Fibroblast of skin of left biceps (primary cell): Measurements from ENCODE around the gene ABRACL.

ENCODE experiments used
- DNase-seq, 2 experiments: peaks; one replicate each; pipeline ENCODE4 v3.0.0-alpha.2; 2013; ENCODE audit warnings: low read depth in 2 of 2

ABRACL gene

DNA sequence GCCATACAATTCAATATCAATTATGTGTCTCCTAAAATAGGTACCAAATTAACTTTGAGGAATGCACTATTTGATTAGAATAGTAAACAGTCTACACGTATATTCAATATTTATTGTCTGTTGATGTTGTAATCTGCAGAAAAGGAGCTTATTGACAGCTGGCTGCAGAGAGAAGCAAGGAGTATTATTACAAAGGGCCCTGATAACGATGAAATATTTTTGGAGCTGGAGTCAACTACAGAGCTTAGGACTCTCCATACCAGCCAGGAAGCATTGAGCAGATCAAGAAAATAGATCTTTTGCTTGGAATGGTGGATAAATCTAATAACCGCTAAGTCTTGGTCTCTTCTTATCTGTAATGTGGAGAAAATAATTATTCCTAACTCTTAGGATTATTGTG, 25.5 kb downstream of the ABRACL start:
- DNase-seq, result no peak

DNA sequence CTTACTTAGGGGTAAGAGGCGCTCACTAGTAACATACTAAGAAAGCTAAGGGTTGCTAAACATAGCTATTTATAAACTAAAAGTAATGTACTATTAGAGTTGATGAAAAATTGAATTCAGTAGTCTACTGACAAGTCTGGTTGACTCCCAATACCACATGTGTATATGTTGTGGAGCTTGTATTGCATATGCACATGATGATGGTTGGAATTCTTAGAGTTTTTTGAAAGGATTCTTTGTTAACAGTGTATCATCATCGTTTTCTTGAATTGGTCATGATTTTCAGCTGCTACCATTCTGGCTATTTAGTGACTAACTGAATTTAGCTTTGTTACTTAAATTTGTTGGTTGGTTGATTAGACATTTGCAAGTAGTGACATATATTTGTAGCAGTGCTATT, 27.2 kb downstream of the ABRACL start:
- DNase-seq, result no peak

DNA sequence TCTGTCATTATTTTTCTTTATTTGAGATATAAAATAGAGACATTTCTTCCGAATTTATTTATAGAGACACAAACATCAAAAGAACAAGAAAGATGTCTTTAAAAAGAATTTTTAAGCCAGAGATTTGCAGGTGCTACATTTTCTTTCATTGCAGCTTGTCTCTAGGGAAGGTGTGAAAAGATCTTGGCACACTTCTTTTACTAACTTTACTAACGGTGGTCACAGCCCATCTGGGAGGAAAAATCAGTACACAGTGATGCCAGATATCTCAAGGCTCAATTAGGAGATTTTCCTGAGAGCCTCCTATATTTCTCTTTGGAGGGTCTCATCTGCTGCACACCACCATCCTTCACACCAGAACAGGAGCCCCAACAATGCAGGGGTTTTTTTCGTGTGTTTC, 29.5 kb downstream of the ABRACL start:
- DNase-seq, result no peak

DNA sequence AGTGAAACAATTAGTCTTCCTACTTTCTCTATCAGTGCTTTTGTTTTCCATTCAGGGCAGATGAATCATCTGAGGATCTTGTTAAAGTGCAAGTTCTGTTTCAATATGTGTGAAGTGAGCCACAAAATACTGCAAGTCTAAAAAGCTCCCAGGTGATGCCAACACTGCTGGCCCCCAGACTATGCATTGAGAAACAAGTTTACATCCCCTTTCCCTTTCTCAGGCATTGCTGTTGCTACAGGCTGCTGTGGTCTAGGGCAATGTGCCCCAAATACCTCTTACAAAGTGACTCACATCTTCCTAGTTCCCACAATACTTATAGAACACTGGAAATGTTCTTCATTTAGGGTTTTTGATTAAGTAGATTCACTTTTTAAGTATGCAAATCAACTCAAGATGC, 31.8 kb downstream of the ABRACL start:
- peak; percentile 92 to 94 for DNase-seq

DNA sequence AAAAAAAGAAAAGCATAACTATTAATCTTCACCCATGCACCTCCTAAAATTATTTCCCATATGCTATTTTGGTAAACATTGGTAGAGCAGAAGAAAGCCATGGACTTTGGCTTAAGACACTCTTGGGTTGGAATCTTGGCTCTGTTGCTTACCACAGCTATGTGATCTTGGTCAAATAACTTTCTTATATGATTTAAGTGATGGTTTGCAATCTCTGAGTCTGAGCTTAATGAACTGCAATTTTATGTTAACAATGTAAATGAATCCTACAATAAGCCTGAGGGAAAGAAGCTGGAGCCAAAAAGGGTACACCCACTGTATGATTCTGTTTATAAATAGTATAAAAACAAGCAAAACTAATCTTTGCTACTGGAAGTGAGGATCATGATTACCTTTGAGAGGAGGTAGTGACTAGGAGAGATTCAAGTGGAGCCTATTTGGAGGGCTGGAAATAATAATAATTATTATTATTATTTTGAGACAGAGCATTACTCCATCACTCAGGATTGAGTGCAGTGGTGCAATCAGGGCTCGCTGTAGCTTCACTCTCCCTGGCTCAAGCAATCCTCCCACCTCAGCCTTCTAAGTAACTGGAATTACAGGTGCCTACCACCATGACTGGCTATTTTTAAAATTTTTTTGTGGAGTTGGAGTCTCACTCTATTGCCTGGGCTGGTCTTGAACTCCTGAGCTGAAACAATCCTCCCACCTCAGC, 34.5 kb downstream of the ABRACL start:
- peak; percentile 43 to 46 for DNase-seq

DNA sequence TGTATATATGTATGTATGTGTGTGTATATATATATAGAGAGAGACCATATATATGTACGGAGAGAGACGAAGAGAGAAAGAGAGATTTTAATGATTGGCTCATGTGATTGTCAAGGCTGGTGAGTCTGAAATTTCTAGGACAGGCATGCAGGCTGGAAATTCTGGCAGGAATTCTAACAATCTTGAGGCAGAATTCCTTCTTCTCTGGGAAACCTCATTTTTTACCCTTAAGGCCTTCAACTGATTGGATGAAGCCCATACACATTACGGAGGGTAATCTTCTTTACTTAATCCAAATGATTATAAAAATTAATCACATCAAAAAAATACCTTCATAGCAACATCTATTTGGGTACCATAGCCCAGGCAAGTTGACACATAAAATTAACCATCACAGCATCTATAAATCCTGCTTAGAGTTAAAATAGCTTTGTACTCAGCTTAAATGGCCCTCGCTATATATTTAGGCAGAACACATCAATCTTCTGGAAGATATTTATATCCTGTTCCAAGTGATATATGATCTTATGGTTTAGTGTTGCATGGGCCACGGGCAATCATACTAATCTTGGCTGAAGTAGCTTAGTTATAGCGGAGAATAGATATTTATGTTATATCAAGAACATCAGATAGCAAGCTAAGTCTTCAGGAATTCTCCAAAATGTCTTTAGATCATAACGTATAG, 36.6 kb downstream of the ABRACL start:
- no peak for DNase-seq

DNA sequence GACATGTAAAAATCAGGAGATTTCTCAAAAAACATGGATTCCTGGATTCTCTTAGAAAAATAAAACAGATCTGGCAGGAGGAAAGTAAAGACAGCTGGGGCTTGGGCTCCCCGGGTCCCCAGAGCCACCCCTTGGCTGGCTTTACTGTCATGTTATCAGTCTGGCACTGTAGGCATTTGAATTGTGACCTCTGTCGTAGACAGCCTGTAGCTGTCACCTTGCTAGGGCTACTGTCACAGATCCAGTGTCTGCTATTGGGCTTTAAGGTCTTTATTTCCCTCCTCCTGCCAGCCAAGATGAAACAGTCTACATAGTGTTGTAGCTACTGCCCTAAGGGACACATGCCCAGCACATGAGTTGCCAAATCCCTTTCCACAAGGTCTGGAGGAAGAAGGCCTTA, 37.5 kb downstream of the ABRACL start:
- DNase-seq, result no peak

DNA sequence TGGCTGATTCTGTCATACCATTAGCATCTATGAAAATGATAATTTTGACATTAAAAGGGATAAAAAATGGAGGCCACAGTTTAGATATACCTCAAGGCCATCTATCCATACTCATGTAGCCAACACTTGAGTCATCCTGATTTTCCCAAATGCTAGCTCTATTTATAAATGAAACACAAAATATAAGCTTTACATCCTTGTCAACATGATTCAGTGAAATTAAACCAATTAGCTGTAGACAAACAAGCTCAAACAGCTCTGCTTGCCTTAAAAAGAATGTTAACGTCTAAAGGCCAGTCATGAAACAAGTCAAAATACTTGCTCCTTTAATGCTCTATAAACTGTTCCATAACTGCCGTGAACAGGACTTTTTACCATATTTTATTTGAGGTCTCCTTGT, 40.3 kb downstream of the ABRACL start:
- DNase-seq, result no peak

DNA sequence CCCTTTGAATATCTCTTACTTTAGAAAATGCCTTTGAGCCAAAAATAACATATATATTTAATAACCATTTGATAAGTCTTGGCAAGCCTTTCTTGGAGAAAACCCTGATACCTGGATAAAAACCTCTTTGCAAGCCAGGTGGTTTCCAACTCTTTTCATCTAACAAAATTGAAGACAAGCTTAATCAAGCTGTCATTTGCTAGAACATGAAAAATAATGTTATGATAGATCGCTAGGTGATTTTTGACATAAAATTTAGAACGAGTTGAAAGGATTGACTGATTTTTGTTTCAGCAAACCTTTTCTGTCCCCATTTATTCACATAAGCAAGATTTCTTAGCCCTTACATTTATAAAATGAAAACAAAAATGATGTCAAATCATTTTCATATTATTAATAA, 44.6 kb downstream of the ABRACL start:
- no peak for DNase-seq

DNA sequence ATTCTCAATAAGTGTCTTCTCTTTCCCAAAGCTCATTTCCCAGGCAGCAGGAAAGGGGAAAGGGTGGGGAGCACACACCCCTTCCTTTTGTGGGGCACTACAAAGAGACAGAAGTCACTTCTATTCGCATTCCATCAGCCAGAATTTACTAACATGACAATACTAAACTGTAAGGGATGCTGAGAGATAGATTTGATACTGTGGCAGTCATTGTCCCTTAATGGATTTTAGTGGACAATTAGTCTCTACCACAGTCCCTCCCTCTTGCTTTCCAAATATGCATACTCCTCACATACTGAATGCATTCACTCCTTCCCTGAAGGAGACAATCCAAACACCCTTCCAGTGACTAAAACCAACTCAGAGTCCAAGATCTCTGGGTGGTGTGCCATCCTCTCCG, 50.5 kb downstream of the ABRACL start:
- DNase-seq, result no peak

DNA sequence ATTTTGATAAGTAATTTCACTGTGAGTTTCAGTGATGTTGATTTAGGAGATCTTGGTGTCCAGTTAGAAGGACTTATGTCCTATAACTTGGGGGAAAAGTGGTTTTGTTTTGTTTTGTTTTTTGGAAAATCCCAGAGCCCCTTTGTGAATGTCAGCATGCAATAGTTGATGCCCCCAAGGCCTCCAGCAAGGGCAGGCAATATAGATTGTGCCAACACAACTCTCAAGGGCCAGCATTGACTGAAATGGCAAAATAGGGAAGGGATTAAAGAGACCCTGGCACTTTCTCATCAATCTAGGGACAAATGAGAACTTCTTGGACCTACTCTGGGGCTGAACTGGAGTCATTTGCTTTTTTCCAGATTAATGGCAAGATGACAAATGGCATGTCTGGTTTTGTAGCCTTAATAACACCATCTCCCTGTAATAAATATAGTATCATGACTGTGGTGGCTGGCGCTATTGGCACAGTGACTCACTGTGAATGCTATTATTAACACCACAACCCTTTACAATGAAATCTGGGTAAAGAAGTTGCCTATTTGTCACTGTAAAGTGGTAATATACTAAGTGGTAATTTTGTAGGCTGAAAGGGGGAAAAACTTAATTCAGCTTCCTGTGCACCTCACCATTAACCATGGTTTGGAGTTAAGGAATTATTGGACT, 51.8 kb downstream of the ABRACL start:
- no peak for DNase-seq

DNA sequence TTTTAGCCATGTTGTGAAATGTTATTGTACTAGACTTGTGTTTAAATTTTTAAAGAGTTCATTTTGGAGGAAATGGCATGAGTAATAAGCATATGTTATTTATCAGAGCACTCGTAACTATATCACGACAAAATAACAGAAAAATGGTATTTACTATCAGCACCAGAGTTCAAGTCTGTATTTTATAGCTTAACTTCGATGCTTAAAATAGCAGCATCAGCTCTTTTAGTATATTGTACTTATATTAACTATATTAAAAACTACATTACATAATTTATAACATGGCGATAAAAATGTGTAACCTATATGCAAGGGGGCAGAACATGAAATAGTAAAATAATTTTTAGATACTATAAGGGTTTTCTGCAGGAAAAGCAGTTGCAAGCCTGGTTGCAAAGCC, 52.9 kb downstream of the ABRACL start:
- no peak for DNase-seq

DNA sequence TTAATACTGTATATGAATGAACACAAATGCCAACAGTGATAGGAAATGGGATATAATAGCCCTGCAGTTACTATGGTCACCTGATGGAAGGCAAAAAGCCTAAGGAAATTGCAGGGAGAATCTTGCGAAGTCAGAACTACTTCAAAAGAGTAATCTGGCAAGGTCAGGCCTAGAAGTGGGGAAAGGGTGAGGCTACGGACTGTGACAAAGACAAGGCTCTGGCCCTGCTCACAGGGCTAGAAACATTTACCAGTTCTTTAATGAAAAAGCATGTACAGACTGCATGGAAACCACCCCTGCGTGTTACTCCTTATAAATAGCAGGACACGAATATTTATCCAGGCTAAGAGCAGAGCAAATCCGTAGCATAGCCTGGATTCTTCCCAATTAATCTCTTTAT, 53.8 kb downstream of the ABRACL start:
- no peak for DNase-seq

DNA sequence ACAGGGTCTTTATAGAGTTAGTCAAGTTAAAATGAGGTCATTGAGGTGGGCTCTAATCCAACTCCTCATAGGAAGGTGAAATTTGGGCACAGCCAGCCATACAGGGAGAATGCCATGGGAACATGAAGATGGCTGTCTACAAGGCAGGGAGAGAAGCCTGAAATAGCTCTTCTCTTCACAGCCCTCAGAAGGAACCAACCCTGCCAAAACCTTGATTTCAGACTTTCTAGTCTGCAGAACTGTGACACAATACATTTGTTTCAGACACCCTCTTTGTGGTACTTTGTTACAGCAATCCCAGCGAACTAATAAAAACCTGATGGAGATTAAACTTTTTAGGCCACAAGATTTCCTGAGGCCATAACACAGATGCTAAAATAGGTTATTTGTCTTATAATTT, 63.3 kb downstream of the ABRACL start:
- DNase-seq, result no peak
